Activated naive CD8-positive, alpha-beta T cell treated with anti-CD3 and anti-CD28 coated beads for 36 hours (primary cell): ENCODE results near the gene KLF6. TPM values are rescaled to one million over a fixed set of nuclear protein-coding genes. Genes with fewer than 3 reads are reported as not detected.
"Not testable (repeated sequence)": the region's sequence is repeated elsewhere in the genome, so short reads cannot be mapped to it uniquely, and the experiment has no call there.

Experiments used
- DNase-seq: peaks from one replicate; pipeline ENCODE4 v3.0.0; 2021
- H3K27ac Mint-ChIP-seq: one replicate; pipeline ENCODE4 v1.8.0; 2022; ENCODE audit warnings: mild to moderate bottlenecking, moderate library complexity, mixed read lengths
- H3K27me3 Mint-ChIP-seq: one replicate; pipeline ENCODE4 v1.8.0; 2022; ENCODE audit warnings: mild to moderate bottlenecking, mixed read lengths
- H3K36me3 Mint-ChIP-seq: one replicate; pipeline ENCODE4 v1.8.0; 2021; ENCODE audit warnings: mild to moderate bottlenecking, mixed read lengths
- H3K4me1 Mint-ChIP-seq: one replicate; pipeline ENCODE4 v1.8.0; 2021; ENCODE audit warnings: mixed read lengths
- H3K4me3 Mint-ChIP-seq: one replicate; pipeline ENCODE4 v1.8.0; 2022; ENCODE audit warnings: mild to moderate bottlenecking, moderate library complexity, mixed read lengths
- H3K9me3 Mint-ChIP-seq: one replicate; pipeline ENCODE4 v1.8.0; 2022; ENCODE audit warnings: mixed read lengths
- total RNA-seq, 2 experiments: library from RNA; stranded (reverse); gene quantifications; one replicate each; pipeline ENCODE4 v1.2.3, GENCODE V29; 2021

KLF6 gene
- total RNA-seq, 2 experiments from 2014 or later = 117 to 125 TPM

DNA sequence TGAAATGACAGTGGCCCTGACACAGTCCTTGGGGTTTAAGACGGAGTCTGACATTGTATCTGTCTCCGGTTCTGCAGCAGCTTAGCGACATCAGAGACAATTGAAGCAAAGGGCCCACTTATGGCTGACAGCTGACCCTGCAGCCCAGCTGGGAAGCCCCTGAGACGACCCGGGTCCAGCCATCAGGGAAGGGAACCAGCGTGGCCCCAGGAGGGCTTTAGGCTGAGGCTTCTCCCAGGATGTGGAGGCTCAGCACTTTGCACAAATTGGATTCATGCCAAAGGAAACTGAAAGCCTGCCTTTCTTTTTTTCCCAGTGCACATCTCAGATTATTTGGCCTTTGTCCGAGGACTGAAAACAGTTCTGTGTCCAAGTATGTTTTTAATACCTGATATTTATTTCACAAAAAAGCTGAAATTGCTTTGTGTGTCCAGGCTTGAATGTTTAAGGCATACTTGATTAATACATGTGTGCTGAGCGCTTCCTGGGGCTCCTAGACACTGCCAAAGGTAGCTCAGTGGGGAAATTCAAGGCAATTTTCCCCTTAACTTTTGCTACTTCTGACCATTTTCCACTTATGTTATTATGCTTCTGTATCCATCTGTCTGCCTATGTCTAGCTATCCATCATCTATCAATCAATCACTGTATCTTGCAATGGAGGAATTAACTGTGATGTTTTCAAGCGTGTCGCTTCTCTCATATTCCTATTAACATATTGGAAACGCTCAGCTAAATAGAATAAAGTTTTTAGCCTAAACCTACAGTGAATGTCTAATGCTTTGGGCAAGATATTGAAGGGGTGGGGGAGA lies 34.8 kb downstream of the KLF6 start:
- Mint-ChIP-seq H3K36me3 (no peaks in the 10 kb centered on the region), H3K9me3 (no peaks in the 10 kb centered on the region), H3K4me1 (peaks cover 9% of the 10 kb centered on the region), H3K4me3 (no peak overlapping the region), H3K27me3 (no peaks in the 10 kb centered on the region), H3K27ac (no peak overlapping the region)
- DNase-seq = no peak

- Mint-ChIP-seq H3K9me3 (no peaks in the 10 kb centered on the region), H3K27me3 (no peaks in the 10 kb centered on the region), H3K36me3 (no peaks in the 10 kb centered on the region), H3K27ac (no peak overlapping the region), H3K4me1 (peaks cover 5% of the 10 kb centered on the region), H3K4me3 (no peak overlapping the region)
- no peak for DNase-seq
These were observed 35.4 kb downstream of the KLF6 start for GRCh38 chr10:3749600-3749999.

- Mint-ChIP-seq H3K4me3 (no peak overlapping the region), H3K4me1 (peaks cover 5% of the 10 kb centered on the region), H3K27me3 (no peaks in the 10 kb centered on the region), H3K36me3 (no peaks in the 10 kb centered on the region), H3K27ac (no peak overlapping the region), H3K9me3 (no peaks in the 10 kb centered on the region)
- no peak for DNase-seq
These were observed 36.0 kb downstream of the KLF6 start for GRCh38 chr10:3749011-3749410.

DNA sequence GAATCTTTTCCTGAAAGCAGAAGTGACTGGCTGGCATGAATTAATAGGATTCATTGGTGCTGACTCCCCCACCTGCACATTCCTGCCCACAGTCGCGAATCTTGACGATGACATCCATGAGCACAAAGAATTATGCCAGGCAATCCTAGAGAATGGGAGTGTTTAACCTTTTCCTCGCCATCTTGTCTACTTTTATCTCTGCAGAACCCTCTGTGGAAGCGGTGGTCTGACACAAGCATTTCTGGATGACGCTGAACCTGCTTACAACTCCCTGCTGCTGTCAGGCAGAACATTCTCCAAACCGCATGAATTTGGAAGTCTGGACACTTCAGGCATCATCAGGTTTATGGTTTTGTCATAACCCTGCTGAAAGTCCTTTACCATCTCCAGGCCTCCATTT lies 36.5 kb downstream of the KLF6 start:
- peaks cover 5% of the 10 kb centered on the region for H3K4me1 Mint-ChIP-seq

DNA sequence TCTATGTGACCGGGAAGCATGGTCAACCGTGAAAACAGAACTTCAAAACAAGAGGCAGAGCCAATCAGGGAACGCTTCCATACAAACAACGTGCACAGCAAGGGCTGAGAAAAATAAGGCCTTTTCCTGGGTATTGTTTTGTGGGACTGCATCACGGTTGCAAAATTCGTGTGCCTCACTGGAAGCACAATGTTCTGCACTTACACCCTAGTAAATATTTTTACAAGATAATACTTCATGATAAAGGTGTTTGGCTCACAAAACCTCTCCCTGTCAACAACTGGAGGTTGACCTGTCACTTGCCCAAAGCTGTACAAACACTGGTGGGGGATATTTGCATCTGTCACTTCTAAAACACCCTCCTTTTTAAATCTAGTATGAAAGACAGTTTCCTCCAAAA lies 37.0 kb downstream of the KLF6 start:
- no peak overlapping the region for H3K4me3 Mint-ChIP-seq
- H3K9me3 Mint-ChIP-seq = no peaks in the 10 kb centered on the region
- DNase-seq = no peak
- H3K27me3 Mint-ChIP-seq = no peaks in the 10 kb centered on the region
- no peak overlapping the region for H3K27ac Mint-ChIP-seq
- no peaks in the 10 kb centered on the region for H3K36me3 Mint-ChIP-seq
- peaks cover 5% of the 10 kb centered on the region for H3K4me1 Mint-ChIP-seq

More for the DNA sequence above, 36.5 kb downstream of the KLF6 start:
- Mint-ChIP-seq H3K27ac (no peak overlapping the region), H3K9me3 (no peaks in the 10 kb centered on the region), H3K27me3 (no peaks in the 10 kb centered on the region), H3K36me3 (no peaks in the 10 kb centered on the region), H3K4me3 (no peak overlapping the region)
- no peak for DNase-seq

GRCh38 chr10:3747248-3747960 lies 37.6 kb downstream of the KLF6 start:
- no peaks in the 10 kb centered on the region for H3K27me3 Mint-ChIP-seq
- H3K36me3 Mint-ChIP-seq = no peaks in the 10 kb centered on the region
- no peak overlapping the region for H3K4me3 Mint-ChIP-seq
- H3K9me3 Mint-ChIP-seq = no peaks in the 10 kb centered on the region
- no peak for DNase-seq
- H3K27ac Mint-ChIP-seq = no peak overlapping the region
- H3K4me1 Mint-ChIP-seq = peaks cover 5% of the 10 kb centered on the region

GRCh38 chr10:3746634-3747033 lies 38.4 kb downstream of the KLF6 start:
- H3K9me3 Mint-ChIP-seq = no peaks in the 10 kb centered on the region
- H3K4me1 Mint-ChIP-seq = peaks cover 8% of the 10 kb centered on the region
- no peaks in the 10 kb centered on the region for H3K27me3 Mint-ChIP-seq
- no peak overlapping the region for H3K4me3 Mint-ChIP-seq
- no peaks in the 10 kb centered on the region for H3K36me3 Mint-ChIP-seq
- no peak for DNase-seq
- no peak overlapping the region for H3K27ac Mint-ChIP-seq

GRCh38 chr10:3745521-3745920 lies 39.5 kb downstream of the KLF6 start:
- Mint-ChIP-seq H3K36me3 (no peaks in the 10 kb centered on the region), H3K4me3 (no peak overlapping the region), H3K27ac (no peak overlapping the region), H3K9me3 (no peaks in the 10 kb centered on the region), H3K4me1 (peaks cover 10% of the 10 kb centered on the region), H3K27me3 (no peaks in the 10 kb centered on the region)
- DNase-seq = no peak

DNA sequence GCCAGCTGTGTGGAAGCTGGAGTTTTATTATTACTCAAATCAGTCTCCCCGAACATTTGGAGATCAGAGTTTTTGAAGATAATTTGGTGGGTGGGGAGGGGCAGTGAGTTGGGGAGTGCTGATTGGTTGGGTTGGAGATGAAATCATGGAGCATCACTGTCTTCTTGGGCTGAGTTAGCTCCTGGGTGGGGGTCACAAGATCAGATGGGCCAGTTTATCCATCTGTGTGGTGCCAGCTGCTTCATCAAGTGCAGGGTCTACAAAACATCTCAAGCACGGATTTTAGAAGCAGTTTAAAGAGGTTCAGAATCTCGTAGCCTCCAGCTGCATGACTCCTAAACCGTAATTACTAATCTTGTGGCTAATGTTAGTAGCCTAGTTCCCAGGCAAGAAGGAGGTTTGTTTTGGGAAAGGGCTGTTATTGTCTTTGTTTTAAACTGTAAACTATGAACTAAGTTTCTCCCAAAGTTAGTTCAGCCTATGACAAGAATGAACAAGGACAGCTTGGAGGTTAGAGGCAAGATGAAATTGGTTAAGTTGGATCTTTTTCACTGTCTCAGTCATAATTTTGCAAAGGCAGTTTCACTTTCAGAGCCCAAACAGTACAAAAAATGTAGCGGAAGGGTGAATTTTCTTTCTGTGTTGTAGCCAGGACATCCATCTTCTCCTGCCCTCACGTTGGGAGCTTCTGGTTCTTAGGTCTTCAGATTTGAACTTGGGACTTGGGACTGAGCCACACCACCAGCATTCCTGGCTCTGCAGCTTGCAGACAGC lies 43.1 kb downstream of the KLF6 start:
- H3K36me3 Mint-ChIP-seq = no peaks in the 10 kb centered on the region
- no peaks in the 10 kb centered on the region for H3K27me3 Mint-ChIP-seq
- no peaks in the 10 kb centered on the region for H3K9me3 Mint-ChIP-seq
- no peak for DNase-seq
- no peak overlapping the region for H3K4me3 Mint-ChIP-seq
- H3K4me1 Mint-ChIP-seq = peaks cover 17% of the 10 kb centered on the region
- H3K27ac Mint-ChIP-seq = no peak overlapping the region

GRCh38 chr10:3740157-3740871 lies 44.7 kb downstream of the KLF6 start:
- Mint-ChIP-seq H3K9me3 (no peaks in the 10 kb centered on the region), H3K4me3 (no peak overlapping the region), H3K27me3 (no peaks in the 10 kb centered on the region), H3K4me1 (peaks cover 17% of the 10 kb centered on the region), H3K27ac (peak overlapping the region; percentile 55), H3K36me3 (no peaks in the 10 kb centered on the region)
- no peak for DNase-seq

GRCh38 chr10:3738855-3739350 lies 46.1 kb downstream of the KLF6 start:
- peaks cover 17% of the 10 kb centered on the region for H3K4me1 Mint-ChIP-seq
- H3K9me3 Mint-ChIP-seq = no peaks in the 10 kb centered on the region
- no peaks in the 10 kb centered on the region for H3K36me3 Mint-ChIP-seq
- DNase-seq = no peak
- no peak overlapping the region for H3K4me3 Mint-ChIP-seq
- H3K27ac Mint-ChIP-seq = no peak overlapping the region
- no peaks in the 10 kb centered on the region for H3K27me3 Mint-ChIP-seq

DNA sequence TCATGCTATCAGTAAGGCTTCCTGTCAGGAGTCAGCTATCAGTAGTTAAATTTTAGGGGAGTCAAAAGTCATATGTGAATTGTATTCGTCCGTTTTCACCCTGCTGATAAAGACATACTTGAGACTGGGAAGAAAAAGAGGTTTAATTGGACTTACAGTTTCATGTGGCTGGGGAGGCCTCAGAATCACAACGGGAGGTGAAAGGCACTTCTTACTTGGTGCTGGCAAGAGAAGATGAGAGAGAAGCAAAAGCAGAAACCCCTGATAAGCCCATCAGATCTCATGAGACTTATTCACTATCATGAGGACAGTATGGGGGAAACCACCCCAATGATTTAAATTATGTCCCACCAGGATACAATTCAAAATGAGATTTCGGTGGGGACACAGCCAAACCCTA lies 47.1 kb downstream of the KLF6 start:
- DNase-seq = no peak
- no peaks in the 10 kb centered on the region for H3K36me3 Mint-ChIP-seq
- H3K27me3 Mint-ChIP-seq = no peaks in the 10 kb centered on the region
- peaks cover 17% of the 10 kb centered on the region for H3K4me1 Mint-ChIP-seq
- no peak overlapping the region for H3K27ac Mint-ChIP-seq
- H3K4me3 Mint-ChIP-seq = no peak overlapping the region
- H3K9me3 Mint-ChIP-seq = no peaks in the 10 kb centered on the region

DNA sequence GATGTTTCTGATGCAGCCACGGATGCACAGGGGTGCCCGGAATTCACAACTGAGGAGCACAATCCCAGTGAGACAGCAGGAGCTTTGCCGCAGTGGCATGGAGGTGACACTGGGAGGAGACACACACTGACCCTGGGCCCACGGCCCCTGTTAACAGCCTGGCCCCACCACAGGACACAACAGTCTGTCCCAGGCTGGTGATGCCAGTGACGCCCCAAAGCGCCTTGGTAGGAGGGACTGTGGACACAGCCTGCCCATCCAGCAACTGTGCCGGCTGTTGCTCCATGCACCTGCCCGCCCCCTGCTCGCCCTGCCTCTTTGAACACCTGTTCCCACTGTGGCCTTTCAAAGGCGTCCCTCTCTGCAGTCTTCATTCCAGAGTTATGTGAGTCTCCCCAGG lies 49.8 kb downstream of the KLF6 start:
- Mint-ChIP-seq H3K27me3 (no peaks in the 10 kb centered on the region), H3K9me3 (peaks cover 4% of the 10 kb centered on the region), H3K4me3 (no peak overlapping the region), H3K4me1 (peaks cover 7% of the 10 kb centered on the region), H3K27ac (no peak overlapping the region), H3K36me3 (no peaks in the 10 kb centered on the region)
- DNase-seq = no peak

DNA sequence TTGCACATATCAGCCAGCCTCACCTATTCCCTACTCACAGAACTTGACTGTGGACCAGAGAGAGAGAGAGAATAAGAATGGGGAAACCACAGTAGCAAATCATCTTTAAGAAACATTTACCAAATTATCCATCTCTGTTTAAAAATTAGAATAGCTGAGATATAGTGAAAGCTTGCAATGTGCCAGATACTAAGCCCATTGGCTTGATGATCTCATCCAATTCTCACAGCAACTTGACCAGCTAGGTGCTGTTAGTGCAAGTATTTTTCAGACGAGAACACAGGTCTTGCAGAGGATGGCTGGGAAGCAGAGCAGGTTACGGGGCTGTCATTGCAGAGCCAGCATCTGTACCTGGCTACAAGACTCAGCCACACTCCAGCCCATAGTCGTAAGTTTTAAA lies 50.9 kb downstream of the KLF6 start:
- Mint-ChIP-seq H3K4me3 (no peak overlapping the region), H3K27me3 (no peaks in the 10 kb centered on the region), H3K4me1 (peaks cover 7% of the 10 kb centered on the region), H3K9me3 (peaks cover 4% of the 10 kb centered on the region), H3K36me3 (no peaks in the 10 kb centered on the region), H3K27ac (no peak overlapping the region)
- no peak for DNase-seq

- DNase-seq, H3K4me3 Mint-ChIP-seq, H3K36me3 Mint-ChIP-seq, H3K27ac Mint-ChIP-seq, H3K4me1 Mint-ChIP-seq, H3K9me3 Mint-ChIP-seq, H3K27me3 Mint-ChIP-seq: not testable (repeated sequence)
These were observed 52.8 kb downstream of the KLF6 start for GRCh38 chr10:3732183-3732582.
